GM21381 (cell line): ENCODE measurements around the gene ZMYND10.
"Not testable (repeated sequence)": the region's sequence is repeated elsewhere in the genome, so short reads cannot be mapped to it uniquely, and the experiment has no call there.

ENCODE experiments used
- ATAC-seq: cut with Tn5 transposase; IDR thresholded peaks from one replicate; pipeline ENCODE4 v1.9.1; 2021; ENCODE audit warnings: mild to moderate bottlenecking, moderate library complexity; ENCODE audit not compliant: unreplicated experiment

Gene ZMYND10

DNA sequence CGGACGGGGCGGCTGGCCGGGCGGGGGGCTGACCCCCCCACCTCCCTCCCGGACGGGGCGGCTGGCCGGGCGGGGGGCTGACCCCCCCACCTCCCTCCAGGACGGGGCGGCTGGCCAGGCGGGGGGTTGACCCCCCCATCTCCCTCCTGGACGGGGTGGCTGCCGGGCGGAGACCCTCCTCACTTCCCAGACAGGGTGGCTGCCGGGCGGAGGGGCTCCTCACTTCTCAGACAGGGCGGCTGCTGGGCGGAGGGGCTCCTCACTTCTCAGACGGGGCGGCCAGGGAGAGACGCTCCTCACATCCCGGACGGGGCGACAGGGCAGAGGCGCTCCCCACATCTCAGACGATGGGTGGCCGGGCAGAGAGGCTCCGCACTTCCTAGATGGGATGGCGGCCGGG, 33.5 kb downstream of the ZMYND10 start:
- ATAC-seq = not testable (repeated sequence)

DNA sequence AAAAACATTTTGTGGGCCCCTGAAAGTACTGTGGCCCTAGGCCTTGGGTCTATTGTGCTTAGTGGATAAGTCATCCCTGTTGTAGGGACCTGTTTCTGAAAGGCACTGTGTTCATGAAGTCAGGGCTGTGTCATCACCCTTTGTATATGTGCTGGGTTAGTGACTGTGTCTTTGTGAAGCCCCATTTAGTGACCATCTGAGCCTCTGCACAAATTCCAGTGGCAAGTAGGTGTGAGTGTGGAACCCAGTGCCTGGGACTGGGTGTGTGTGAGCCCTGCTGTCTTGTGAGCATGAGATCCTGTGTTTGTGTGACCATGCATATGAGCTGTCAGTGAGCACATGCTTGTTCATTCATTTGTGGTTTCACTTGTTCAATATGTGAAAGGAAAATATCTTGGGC, 40.9 kb downstream of the ZMYND10 start:
- no peak for ATAC-seq

DNA sequence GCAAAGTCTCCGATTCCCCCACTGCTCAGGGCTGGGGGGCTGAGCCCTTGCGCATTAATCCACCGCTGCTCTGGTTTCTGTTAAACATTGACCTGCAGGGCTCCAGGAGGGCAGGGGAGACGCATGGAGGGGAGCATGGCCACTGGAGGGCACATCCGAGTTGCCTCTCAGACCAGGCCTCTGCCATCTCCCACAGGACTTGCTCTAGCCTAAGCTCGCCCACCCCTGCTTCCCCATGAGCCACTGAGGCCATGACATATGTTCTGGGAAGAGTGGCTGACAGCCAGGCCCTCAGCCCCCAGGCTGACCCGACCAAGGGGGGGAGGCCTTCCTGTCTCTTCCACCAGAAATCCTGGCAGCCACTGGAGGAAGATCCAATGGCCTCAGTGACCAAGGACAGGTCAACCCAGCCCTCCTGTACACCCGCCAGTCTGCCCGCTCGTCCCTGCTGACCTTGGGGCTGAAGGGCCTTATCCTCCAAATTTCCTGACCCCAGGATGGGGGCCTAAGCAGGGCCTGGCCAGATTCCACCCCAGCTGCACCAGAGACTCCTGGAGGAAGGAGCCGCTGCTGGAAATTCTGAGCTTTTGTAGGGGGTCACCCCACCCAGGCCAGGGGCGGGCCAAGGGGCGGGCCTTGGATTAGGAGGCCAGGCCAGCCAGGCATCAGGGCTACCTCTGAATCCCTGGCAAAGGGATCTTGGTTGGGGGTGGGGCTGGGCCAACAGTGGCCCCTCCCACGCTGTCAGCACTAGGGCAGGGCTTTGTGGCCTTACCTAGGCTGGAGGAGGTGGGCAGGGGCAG, 42.3 kb downstream of the ZMYND10 start, which contains the start of gene HYAL1:
Gene HYAL1, minus strand, starts transcription at position 562 of the 803 bp plus-strand sequence. CDS start 618 bp downstream, outside the sequence.
- ATAC-seq = no peak

- ATAC-seq = no peak
Observed at GRCh38 chr3:50302095-50303012, 43.2 kb downstream of the ZMYND10 start.

- ATAC-seq = no peak
Observed at GRCh38 chr3:50300681-50301254, 44.8 kb downstream of the ZMYND10 start.

GRCh38 chr3:50299929-50300680, 45.4 kb downstream of the ZMYND10 start:
- no peak for ATAC-seq

DNA sequence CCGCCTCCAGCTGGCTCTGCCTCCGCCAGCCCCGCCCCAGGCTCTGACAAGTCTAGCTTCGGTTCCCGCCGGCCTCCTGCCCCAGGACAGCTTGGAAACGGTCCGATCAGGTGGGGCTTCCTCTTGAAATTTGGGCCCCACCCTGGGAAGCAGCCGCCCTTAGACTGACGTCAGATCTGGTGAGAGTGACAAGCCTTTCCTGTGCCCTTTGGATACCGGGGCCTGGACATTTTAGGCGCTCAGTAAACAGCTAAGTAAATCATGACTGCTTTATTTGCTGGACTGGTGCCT, 45.9 kb downstream of the ZMYND10 start:
- peak; percentile 3 for ATAC-seq

DNA sequence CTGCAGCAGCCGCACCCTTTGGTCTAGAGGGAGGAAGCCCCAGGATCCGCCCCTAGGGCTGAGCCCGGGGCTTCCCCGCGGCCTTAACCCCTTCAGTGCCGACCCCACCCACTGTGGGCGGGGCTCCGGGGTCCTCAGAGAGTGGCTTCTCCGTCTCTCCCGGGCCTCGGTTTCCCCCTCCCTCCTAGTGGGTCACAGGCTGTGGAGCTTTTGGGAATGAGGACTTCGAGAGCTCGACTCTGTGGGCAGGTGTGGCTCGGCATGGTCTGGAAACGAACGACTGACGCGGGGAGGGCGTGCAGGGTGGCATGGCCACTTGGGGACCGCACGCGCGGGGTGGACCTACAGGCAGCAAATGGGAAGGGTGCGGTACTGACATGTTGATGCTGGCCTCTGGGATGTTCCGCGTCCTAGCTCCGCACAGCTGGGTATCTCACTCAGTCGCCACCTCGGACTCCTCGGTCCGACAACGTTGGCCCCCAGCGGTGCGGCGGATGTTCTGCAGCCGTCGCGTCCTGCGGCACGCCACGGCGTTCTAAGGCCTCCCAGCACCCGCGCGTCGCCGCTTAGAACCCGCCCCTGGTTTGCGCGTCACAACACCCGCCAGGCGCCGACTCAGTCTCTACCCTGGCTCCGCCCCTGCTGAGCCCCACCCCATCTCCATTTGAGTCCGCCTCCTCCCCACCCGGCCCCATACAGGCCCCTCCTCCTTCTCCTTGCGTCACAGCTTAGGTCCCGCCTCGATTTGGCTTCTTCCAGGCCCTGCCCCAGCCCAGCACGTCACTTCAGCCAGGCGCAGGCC, 46.5 kb downstream of the ZMYND10 start, which contains the start of the genes HYAL3 and NAA80:
Gene HYAL3, minus strand, starts transcription at position 570 of the 802 bp plus-strand sequence. CDS start 3,803 bp downstream, outside the sequence.
Gene NAA80, minus strand, starts transcription at position 570 of the 802 bp plus-strand sequence. CDS start 1,942 bp downstream, outside the sequence.
- peak; percentile 81 for ATAC-seq

DNA sequence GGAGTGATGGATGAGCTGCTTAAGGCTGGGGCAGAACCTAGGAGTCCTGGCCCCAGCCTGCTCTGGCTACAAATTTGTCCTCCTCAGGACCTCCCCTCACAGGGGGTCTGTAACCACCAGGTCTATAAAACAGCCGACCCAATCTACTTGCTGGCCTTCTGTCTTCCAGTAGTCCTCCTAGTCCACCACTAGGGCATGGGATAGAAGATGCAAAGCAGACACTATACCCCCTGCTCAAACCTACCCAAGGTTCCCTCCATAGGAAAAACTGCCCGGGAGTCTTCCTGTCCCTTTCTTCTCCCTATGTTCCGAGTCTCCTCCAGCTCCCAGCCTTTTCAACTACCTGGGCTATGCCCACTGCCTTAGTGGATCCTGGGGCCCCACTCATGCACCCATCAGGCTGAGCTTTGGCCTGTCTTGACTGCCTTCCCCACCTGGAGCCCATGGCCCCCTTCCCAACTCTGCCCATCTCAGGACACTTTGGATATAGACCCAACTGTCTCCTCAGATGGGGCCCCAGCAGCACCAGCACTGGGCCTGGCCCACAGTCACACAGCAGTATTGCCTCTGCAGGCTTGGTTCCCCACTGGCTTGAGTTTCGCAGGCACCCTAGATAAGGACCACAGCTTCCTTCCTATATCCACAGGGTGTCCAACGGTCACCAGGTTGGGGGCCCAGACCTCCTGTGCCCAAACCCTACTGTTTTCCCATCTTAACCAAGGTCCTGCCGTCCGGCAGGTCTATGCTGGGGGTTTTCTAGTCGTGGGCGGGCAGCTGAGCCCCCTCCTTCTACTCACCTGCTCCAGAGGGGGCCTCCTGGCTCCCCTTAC, 47.4 kb downstream of the ZMYND10 start:
- no peak for ATAC-seq

GRCh38 chr3:50297384-50297775, 48.2 kb downstream of the ZMYND10 start:
- ATAC-seq = no peak

DNA sequence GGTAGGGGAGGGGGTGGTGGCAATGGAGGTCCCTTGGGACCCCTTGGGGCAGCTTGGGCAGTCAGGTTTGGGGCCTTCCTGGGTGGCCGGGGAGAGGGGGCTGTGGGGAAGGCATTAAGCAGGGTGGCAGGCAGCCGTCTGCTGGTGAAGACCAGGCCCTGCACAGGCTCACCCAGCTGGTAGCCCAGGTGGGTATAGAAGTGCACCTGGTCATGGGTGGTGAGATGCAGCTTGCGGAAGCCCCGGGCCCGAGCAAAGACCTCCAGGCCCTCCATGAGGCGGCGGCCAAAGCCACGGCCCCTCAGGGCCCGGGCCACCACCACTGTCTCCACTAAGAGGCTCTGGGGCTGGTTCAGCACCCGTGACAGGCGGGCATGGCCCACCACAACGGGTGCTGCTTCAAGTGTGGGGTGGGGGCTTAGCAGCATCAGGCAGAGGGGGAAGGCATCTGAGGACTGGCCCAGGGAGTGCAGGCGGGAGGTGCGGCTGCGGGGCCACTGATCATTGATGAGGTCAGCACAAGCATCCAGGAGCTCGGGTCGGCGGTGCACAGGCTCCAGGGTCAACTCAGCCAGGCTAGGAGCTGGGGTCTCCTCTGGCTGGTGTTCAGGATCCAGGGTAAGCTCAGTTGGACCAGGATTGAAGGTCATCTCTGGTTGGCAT, 48.7 kb downstream of the ZMYND10 start:
- ATAC-seq = no peak

DNA sequence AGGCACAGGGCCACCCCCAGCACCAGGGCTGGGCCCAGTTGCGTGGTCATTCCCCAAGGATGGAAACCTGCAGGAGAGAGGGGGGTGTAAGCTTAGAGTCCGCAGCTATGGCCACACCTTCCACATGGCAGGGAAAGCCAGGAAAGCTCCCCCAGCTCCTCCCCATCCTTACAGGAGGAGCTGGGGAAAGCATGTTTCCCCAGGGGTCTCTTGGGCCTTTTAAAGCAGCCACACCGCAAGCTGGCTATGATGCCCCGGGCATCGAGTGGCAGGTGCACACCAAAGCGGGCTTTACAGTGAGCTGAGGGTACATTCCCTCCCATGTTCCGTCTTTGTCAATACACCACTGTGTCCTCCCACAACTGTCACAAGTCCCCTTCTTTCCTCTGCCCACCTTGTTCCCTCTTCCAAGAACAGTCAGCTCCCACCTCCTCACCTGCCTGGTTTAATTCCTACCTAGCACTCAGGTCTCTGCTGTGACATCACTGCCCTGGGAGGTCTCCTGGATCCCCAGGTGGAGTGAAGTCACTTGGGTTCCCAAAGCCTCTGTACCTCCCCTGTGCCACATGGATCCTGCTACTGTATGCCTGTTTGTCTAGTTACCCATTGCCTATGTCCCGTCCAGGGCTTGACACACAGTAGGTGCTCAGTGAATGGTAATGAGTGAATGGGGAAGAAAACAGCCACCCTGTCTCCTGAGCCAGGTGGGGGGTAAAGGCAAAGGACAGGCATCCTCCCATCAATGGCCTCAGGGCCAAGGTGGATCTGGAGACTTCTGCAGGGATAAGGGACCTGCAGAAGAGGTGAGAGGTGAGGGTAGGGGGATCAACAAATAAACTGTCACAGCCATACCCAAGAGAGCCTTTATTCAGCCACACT, 49.7 kb downstream of the ZMYND10 start:
- no peak for ATAC-seq

GRCh38 chr3:50294492-50295403, 50.8 kb downstream of the ZMYND10 start:
- ATAC-seq = no peak

- no peak for ATAC-seq
Observed at GRCh38 chr3:50294089-50294488, 51.4 kb downstream of the ZMYND10 start.

GRCh38 chr3:50293079-50293801, 52.3 kb downstream of the ZMYND10 start:
- no peak for ATAC-seq
